Measurements from ENCODE around the gene POLK.
"Not testable (repeated sequence)": the region's sequence is repeated elsewhere in the genome, so short reads cannot be mapped to it uniquely, and the experiment has no call there.

Gene POLK

DNA sequence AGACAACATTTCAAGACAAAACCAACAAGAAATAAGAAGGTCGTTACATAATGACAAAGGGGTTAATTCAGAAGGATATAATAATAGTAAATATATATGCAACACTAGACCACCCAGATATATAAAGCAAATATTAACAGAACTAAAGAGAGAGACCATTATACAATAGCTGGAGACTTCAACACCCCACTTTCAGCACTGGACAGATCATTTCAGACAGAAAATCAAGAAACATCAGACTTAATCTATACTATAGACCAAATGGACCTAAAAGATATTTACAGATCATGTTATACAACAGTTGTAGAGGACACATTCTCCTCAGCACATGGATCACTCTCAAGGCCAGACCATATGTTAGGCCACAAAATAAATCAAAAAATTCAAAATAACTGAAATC is 27.1 kb upstream of the POLK start:
- no peak for TF ChIP-seq TAF1 (IDR thresholded peaks at IDR 0.05; ENCODE audit: borderline replicate concordance, low read depth, low read length)
- no peak for TF ChIP-seq POLR2AphosphoS5 (IDR thresholded peaks at IDR 0.05; ENCODE audit: low read depth, low read length)
- no peak for TF ChIP-seq POLR2A (IDR thresholded peaks at IDR 0.05; ENCODE audit: low read depth, low read length)
- no peak for FAIRE-seq

DNA sequence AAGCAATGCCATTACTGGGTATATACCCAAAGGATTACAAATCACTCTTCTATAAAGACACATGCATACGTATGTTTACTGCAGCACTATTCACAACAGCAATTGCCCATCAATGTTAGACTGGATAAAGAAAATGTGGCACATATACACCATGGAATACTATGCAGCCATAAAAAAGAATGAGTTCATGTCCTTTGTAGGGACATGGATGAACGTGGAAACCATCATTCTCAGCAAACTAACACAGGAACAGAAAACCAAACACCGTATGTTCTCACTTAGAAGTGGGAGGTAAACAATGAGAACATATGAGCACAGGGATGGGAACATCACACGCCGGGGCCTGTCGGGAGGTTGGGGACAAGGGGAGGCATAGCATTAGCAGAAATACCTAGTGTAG is 21.8 kb upstream of the POLK start:
- not testable (repeated sequence) for FAIRE-seq; DNase-seq (ENCODE audit: insufficient read length)

More for the DNA sequence above, 27.1 kb upstream of the POLK start:
- no peak for DNase-seq (ENCODE audit: insufficient read length)

DNA sequence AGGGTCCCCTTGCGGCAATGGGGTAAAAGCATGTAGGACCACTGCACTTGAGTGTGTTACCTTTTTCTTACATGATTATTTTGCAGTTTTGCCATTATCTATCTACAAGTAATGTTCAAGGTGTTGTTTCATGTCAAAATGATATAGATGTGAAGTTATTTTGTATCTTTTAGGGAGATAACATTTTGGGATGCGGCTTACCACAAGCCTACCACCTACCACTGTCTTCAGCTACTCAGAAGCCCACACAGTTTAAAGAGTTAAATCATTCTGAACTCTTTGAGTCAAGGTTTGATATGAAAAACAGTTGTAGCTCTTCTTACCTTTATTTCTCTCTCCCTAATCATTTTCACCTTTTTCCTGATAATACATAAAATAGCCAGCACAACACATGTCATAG is 20.1 kb upstream of the POLK start:
- FAIRE-seq (no peak), DNase-seq (ENCODE audit: insufficient read length) (no peak)
- no peak for TF ChIP-seq TAF1 (IDR thresholded peaks at IDR 0.05; ENCODE audit: borderline replicate concordance, low read depth, low read length)
- TF ChIP-seq POLR2AphosphoS5 (IDR thresholded peaks at IDR 0.05; ENCODE audit: low read depth, low read length): no peak
- TF ChIP-seq POLR2A (IDR thresholded peaks at IDR 0.05; ENCODE audit: low read depth, low read length): no peak

DNA sequence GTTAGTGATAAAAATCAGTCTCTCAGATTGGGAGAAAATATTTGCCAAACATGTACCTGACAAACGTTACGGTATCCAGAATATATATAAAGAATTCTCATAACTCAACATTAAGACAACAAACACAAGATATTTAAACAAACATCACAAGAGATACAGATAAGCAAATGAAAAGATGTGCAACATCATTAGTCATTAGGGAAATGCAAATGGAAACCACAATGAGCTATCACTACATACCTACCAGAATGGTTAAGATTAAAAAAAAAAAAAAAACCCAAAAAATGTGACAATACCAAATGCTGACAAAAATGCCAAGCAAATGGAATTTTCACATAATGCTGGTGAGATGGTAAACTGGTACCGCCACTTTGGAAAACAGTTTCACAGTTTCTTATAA is 15.7 kb upstream of the POLK start:
- FAIRE-seq: no peak
- no peak for TF ChIP-seq POLR2A (IDR thresholded peaks at IDR 0.05; ENCODE audit: low read depth, low read length)
- no peak for TF ChIP-seq POLR2AphosphoS5 (IDR thresholded peaks at IDR 0.05; ENCODE audit: low read depth, low read length)
- DNase-seq (ENCODE audit: insufficient read length): no peak

DNA sequence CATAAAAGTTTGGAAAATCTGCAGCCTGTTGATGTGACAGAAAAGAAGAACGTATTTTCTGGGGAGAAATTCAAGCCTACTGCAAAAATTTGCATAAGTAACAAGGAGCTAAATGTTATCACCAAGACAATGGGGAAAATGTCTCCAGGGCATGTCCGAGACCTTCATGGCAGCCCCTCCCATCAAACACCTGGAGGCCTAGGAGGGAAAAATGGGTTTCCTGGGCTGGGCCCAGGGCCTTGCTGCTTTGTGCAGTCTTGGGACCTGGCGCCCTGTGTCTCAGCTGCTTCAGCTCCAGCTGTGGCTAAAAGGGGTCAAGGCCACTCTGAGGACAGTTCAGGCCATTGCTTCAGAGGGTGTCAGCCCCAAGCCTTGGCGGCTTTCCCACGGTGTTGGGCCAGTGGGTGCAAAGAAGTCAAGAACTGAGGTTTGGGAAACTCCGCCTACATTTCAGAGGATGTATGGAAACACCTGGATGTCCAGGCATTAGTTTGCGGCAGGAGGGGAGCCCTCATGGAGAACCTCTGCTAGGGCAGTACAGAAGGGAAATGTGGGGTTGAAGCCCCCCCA is 13.4 kb upstream of the POLK start:
- no peak for FAIRE-seq
- TF ChIP-seq POLR2A (IDR thresholded peaks at IDR 0.05; ENCODE audit: low read depth, low read length) (no peak), TAF1 (IDR thresholded peaks at IDR 0.05; ENCODE audit: borderline replicate concordance, low read depth, low read length) (no peak), POLR2AphosphoS5 (IDR thresholded peaks at IDR 0.05; ENCODE audit: low read depth, low read length) (no peak)
- no peak for DNase-seq (ENCODE audit: insufficient read length)

DNA sequence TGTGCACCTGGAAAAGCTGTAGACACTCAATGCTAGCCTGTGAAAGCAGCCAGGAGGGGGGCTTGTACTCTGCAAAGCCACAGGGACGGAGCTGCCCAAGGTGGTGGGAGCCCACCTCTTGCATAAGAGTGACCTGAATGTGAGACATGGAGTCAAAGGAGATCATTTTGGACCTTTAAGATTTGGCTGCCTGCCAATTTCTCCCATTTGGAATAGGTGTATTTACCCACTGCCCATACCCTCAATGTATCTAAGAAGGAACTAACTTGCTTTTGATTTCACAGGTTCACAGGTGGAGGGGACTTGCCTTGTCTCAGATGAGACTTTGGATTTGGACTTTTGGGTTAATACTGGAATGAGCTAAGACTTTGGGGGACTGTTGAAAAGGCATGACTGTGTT is 12.8 kb upstream of the POLK start:
- DNase-seq (ENCODE audit: insufficient read length); FAIRE-seq: not testable (repeated sequence)

DNA sequence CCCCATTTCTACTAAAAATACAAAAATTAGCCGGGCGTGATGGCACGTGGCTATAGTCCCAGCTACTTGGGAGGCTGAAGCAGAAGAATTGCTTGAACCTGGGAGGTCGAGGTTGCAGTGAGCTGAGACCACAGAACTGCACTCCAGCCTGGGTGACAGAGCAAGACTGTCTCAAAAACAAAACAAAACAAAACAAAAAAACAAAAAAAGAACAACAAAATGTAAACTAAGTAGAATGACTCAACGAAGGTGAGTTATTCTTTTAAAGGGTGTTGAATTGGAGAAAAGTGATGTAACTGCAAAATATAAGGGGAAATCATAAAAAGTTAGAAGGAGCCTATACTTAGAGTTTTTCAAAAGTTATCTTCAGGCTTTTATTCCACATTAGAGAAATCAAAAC is 6.6 kb upstream of the POLK start:
- FAIRE-seq; DNase-seq (ENCODE audit: insufficient read length): not testable (repeated sequence)

DNA sequence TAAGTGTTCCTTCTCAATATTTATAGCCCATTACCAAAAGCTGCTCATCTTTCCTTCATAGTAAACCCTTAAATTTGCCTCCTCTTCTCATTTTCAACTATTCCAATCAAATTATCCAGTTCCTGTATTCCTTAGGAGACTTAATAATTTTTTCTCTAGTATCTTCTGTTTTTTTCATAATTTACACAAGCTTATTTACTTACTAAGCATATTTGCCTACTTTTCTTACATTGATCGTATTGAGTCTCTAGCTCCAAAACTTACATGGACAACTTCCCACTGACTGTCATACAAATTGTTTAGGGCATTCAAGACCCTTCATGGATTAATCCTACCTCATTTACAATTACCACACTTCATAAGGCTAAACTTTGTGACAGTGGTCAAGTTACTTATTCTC is 3.9 kb upstream of the POLK start:
- TF ChIP-seq TAF1 (IDR thresholded peaks at IDR 0.05; ENCODE audit: borderline replicate concordance, low read depth, low read length) (no peak), POLR2A (IDR thresholded peaks at IDR 0.05; ENCODE audit: low read depth, low read length) (no peak), POLR2AphosphoS5 (IDR thresholded peaks at IDR 0.05; ENCODE audit: low read depth, low read length) (no peak)
- DNase-seq (ENCODE audit: insufficient read length): no peak
- FAIRE-seq: no peak

DNA sequence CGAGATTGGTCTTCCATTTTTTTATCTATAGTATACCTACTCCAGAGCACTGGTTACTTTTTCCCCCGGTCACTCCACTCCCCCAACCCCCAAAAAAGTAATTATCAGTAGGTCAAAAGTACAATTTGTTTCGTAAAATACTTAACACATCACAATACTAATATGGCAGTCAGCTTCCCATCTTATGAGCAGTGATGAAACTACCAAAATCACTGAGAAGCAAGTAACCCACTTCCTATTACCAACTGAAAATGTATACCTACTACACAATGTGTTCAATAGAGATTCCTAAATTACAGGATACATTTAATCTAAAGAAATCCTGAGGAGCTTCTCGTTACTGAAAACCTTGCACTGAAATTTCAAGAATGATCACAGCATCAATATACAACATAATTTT is 2.1 kb upstream of the POLK start:
- TF ChIP-seq POLR2AphosphoS5 (IDR thresholded peaks at IDR 0.05; ENCODE audit: low read depth, low read length): no peak
- TF ChIP-seq POLR2A (IDR thresholded peaks at IDR 0.05; ENCODE audit: low read depth, low read length): no peak
- TF ChIP-seq TAF1 (IDR thresholded peaks at IDR 0.05; ENCODE audit: borderline replicate concordance, low read depth, low read length): no peak
- no peak for DNase-seq (ENCODE audit: insufficient read length)
- peak; percentile 14 for FAIRE-seq

DNA sequence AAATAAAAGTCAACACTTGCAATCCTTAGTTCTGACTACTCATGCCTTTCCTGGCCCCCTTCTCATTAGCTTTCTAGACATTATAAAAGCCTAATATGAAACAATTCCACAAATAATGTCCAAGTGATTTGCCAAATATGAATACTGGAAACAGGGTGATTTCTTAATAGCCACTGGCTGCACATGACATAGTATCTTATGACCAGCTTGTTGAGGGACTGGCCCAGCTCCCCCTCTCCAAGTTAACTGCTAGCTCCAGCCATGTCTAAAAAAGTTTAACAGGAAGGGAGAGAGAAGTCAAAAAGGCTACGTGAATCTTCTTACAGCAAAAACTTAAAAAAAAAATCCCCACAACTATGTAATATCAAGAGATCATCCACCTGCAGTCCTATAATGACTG is 1.7 kb upstream of the POLK start:
- DNase-seq (ENCODE audit: insufficient read length): no peak
- TF ChIP-seq POLR2A (IDR thresholded peaks at IDR 0.05; ENCODE audit: low read depth, low read length): no peak

DNA sequence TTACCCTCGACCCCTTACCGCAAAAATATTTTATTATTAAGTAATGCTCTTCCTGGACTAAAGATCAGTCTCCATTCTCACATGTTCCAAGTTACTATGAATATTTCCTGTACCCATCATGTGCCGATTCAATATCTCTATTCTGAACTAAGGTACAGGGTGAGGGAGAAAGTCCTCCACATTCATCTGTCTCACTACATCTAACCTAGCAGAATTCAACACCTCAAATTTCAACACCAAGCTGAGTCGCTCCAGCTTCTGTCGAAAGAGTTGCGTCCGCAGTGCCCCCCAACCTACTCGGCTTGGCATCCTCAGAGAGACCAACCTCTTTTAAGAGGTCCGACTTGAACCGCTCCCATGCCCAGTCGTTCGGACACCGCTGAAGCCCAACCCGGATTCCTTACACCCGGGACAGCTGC is 1.3 kb upstream of the POLK start:
- FAIRE-seq (peak; percentile 67), DNase-seq (ENCODE audit: insufficient read length) (no peak)
- TF ChIP-seq POLR2A (IDR thresholded peaks at IDR 0.05; ENCODE audit: low read depth, low read length) (no peak), TAF1 (IDR thresholded peaks at IDR 0.05; ENCODE audit: borderline replicate concordance, low read depth, low read length) (no peak), POLR2AphosphoS5 (IDR thresholded peaks at IDR 0.05; ENCODE audit: low read depth, low read length) (no peak)

More for the DNA sequence above, 1.7 kb upstream of the POLK start:
- no peak for FAIRE-seq

DNA sequence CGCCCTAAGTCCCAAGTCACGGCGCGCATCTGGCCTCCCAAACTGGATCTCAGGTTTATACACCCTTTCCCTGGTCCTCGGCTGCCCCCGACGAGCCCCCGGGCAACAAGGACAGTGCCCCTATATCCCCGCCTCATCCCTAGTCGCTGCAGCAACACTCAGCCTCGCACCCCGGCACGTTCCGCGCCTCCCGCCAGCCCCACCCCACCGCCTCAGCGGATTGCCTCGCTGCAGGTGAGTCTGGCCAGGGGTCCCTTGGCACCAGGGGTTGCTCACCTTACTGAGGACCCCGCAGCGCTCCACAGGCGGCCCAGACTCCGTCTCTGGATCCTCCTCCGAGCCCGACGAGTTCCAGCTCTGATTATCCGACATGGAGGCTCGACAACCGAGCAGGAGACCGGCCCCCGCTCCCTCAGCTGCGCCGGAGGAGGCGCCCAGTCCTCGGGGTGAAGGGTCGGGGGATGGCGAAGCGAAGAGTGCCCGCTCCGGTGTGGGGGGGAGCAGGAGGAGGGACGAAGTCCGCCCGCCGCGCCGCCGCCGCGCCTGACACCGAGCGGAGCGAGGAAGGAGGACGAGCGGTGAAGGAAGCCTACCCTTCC is 756 bp upstream of the POLK start:
- FAIRE-seq: peak; percentile 73
- DNase-seq (ENCODE audit: insufficient read length): no peak

DNA sequence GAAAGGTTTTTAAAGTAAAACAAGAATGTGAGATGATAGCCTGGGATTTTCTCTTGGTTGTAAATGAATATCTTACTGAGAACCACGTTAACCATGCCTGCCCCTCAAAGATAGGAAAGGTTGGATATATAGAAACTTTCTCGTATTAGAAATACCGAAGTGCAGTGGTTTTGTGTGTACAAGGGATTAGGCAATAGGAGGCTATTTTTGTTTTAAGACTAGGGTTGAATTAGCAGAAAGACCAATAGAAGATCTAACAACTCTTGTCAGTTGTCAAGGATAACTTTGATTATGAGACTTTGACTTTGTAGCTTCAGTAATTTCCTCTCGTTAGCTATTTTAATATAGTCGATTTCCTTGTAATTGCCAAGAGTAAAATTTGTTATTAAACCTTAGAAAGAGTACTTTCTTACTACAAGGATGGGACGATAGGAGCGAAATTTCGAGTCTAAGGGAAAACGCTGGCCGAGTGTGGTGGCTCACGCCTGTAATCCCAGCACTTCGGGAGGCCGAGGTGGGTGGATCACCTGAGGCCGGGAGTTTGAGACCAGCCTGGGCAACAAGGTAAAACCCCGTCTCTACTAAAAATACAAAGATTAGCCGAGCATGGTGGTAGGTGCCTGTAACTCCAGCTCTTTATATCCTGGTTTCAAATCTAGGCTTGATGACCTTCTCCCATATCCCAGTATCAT is 838 bp downstream of the POLK start:
- peak; percentile 44 for FAIRE-seq
- no peak for DNase-seq (ENCODE audit: insufficient read length)
- TF ChIP-seq TAF1 (IDR thresholded peaks at IDR 0.05; ENCODE audit: borderline replicate concordance, low read depth, low read length): no peak
- TF ChIP-seq POLR2A (IDR thresholded peaks at IDR 0.05; ENCODE audit: low read depth, low read length): no peak
- no peak for TF ChIP-seq POLR2AphosphoS5 (IDR thresholded peaks at IDR 0.05; ENCODE audit: low read depth, low read length)

More for the DNA sequence above, 756 bp upstream of the POLK start:
- no peak for TF ChIP-seq POLR2A (IDR thresholded peaks at IDR 0.05; ENCODE audit: low read depth, low read length)
- TF ChIP-seq TAF1 (IDR thresholded peaks at IDR 0.05; ENCODE audit: borderline replicate concordance, low read depth, low read length): no peak
- no peak for TF ChIP-seq POLR2AphosphoS5 (IDR thresholded peaks at IDR 0.05; ENCODE audit: low read depth, low read length)

All from GM12892 (cell line).